Upper lobe of left lung (tissue), 4 donors: ENCODE data around the gene VSIG10.

ENCODE experiments used
- POLR2A ChIP-seq, 4 donors: fragments of 450-650 bp; IDR thresholded peaks; one replicate each; pipeline ENCODE4 v1.5.1; 2016 to 2017; ENCODE audit warnings: antibody characterized with exemption in 4 of 4, mild to moderate bottlenecking in 2 of 4
- TF ChIP-seq, protein P1 (sequence below), 6 experiments: fragments of 450-650 bp in 4 of 6; fragments of 200-600 bp in 2 of 6; sonication (generic) in 2 of 6; IDR thresholded peaks; one replicate each; pipeline ENCODE4 v1.5.1; 2016 to 2019; ENCODE audit warnings: antibody characterized with exemption in 6 of 6

DNA sequence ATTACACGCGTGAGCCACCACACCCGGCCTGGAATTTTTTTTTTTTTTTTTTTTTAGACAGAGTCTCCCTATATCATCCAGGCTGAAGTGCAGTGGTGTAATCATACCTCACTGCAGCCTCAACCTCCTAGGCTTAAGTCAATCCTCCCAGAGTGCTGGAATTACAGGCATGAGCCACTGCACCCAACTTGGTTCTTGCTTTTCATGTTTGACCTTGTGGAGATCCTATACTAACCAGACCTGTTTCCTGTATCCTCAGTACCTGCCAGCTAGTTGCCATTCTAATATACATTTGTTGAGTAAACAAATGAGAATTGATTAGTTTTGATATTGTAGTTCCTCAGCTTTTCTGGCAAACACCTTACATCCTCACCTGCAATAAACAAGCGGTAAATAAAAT lies 3.2 kb upstream of the VSIG10 start:
- no peak for TF ChIP-seq POLR2A (IDR thresholded peaks at IDR 0.05)
- TF ChIP-seq, protein P1, sequence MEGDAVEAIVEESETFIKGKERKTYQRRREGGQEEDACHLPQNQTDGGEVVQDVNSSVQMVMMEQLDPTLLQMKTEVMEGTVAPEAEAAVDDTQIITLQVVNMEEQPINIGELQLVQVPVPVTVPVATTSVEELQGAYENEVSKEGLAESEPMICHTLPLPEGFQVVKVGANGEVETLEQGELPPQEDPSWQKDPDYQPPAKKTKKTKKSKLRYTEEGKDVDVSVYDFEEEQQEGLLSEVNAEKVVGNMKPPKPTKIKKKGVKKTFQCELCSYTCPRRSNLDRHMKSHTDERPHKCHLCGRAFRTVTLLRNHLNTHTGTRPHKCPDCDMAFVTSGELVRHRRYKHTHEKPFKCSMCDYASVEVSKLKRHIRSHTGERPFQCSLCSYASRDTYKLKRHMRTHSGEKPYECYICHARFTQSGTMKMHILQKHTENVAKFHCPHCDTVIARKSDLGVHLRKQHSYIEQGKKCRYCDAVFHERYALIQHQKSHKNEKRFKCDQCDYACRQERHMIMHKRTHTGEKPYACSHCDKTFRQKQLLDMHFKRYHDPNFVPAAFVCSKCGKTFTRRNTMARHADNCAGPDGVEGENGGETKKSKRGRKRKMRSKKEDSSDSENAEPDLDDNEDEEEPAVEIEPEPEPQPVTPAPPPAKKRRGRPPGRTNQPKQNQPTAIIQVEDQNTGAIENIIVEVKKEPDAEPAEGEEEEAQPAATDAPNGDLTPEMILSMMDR (IDR thresholded peaks at IDR 0.05): no peak
